SK-N-MC (cell line): ENCODE results near the gene TSHZ3.

ENCODE experiments used
- DNase-seq: peaks from one replicate; pipeline ENCODE4 v3.0.0-alpha.2; 2011; ENCODE audit warnings: low read depth, low spot score
- H3K27ac ChIP-seq: fragments of 200-600 bp; sonication (generic); 2 replicates; pipeline ENCODE4 v1.5.1; 2016; ENCODE audit warnings: mixed run types
- H3K36me3 ChIP-seq: fragments of 200-600 bp; sonication (generic); 2 replicates; pipeline ENCODE4 v1.6.1; 2017; ENCODE audit warnings: antibody characterized with exemption, low read length, mixed read lengths; ENCODE audit not compliant: insufficient read depth
- H3K4me3 ChIP-seq: fragments of 200-600 bp; sonication (generic); 2 replicates; pipeline ENCODE4 v1.5.1; 2016
- H3K9ac ChIP-seq: fragments of 200-600 bp; sonication (generic); 2 replicates; pipeline ENCODE4 v1.8.0; 2017; ENCODE audit warnings: mixed run types, mixed read lengths; ENCODE audit not compliant: insufficient read length
- H3K9me3 ChIP-seq: fragments of 200-600 bp; sonication (generic); 2 replicates; pipeline ENCODE4 v1.6.1; 2017; ENCODE audit warnings: low read depth, mild to moderate bottlenecking, antibody characterized with exemption, low read length, moderate library complexity, mixed read lengths
- EZH2 ChIP-seq: fragments of 200-600 bp; sonication (generic); IDR thresholded peaks from one replicate; pipeline ENCODE4 v1.6.1; 2017; ENCODE audit warnings: antibody characterized with exemption
- FOXP2 ChIP-seq: optimal IDR thresholded peaks from 2 replicates; pipeline ENCODE3; 2011; ENCODE audit warnings: mild to moderate bottlenecking, moderate library complexity; ENCODE audit not compliant: insufficient read depth; ENCODE audit errors: extremely low read length, control extremely low read depth
- POLR2AphosphoS5 ChIP-seq: IDR thresholded peaks from 2 replicates; pipeline ENCODE4 v1.6.1; 2012; ENCODE audit warnings: mild to moderate bottlenecking, low read depth, low read length, borderline replicate concordance

TSHZ3 gene

DNA sequence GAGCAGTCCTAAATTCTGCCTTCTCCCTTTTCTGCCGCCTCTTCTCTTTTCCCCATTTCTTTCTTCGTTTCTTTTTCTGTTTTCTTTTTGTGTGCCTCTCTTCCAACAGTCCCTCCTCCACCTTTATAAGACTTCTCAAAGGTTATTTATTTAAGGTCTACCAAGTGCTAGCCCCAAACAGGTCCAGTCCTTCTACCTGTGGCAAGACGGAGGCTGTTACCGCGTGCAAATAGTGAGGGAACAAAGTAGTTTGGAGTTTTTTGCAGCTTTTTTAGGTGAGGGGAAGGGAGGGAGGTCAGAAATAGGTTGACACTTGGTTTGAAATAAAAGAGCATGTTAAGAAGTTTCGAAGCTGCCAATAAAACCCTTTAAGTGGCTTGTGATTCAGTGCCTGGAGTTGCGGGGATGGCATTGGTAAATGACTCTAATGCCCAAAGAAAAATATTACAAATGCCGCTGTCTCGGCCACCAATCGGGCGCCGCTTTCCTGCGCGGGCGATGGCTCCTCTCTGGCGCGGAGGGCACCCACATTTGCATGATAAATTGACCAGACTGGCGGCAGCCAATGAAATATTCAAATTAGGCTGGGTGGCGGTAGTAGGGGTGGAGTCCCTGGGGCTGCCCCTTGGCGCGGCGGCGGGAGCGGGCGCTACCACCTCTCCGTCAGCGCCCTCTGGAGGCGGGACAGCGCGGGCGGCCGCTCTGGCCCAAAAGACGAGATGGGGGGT, 7.5 kb upstream of the TSHZ3 start:
- DNase-seq, result no peak

DNA sequence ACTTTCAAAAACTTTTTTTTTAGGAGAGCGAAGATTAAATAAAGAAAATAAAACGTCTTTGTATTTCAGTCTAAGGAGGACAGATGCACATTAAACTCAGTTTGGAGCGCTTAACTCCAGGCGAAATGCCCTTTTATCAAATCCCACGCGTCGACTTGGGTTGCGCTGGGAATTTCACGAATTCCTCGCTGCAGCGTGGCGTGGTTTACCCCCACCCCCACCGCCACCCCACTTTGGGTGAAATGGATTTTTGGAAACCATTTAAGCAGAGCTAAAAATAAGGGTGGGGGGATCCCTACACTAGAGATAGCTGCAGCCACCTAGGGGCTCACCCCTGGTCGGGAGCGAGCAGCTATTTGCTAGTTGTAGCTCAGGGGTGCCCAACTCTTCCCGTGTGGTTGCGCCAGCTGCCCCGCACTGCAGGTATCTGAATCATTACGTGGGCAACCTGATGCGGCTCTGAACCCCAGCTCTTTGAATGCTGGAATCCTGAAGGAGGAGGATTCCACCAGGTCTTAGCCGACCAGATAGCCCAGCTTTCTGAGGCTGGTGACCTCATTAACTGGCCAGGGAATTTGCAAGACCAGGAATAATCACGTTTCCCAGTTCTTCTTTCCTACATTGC, 6.5 kb upstream of the TSHZ3 start:
- no peak overlapping the region for H3K27ac ChIP-seq
- H3K9me3 ChIP-seq, result no peaks in the 10 kb centered on the region
- TF ChIP-seq EZH2 (no peak), POLR2AphosphoS5 (no peak; the same call in 1 of the 2 replicates), FOXP2 (no peak)
- H3K9ac ChIP-seq, result no peak overlapping the region
- peaks cover 6% of the 10 kb centered on the region; the same call in 1 of the 2 replicates for H3K36me3 ChIP-seq
- DNase-seq, result no peak
- no peak overlapping the region for H3K4me3 ChIP-seq

More for the DNA sequence above, 7.5 kb upstream of the TSHZ3 start:
- TF ChIP-seq EZH2 (no peak), POLR2AphosphoS5 (no peak), FOXP2 (no peak)
- Histone ChIP-seq H3K9me3 (no peaks in the 10 kb centered on the region), H3K36me3 (peaks cover 3% of the 10 kb centered on the region; the same call in 1 of the 2 replicates), H3K4me3 (no peak overlapping the region), H3K9ac (no peak overlapping the region), H3K27ac (no peak overlapping the region; the same call in 1 of the 2 replicates)

DNA sequence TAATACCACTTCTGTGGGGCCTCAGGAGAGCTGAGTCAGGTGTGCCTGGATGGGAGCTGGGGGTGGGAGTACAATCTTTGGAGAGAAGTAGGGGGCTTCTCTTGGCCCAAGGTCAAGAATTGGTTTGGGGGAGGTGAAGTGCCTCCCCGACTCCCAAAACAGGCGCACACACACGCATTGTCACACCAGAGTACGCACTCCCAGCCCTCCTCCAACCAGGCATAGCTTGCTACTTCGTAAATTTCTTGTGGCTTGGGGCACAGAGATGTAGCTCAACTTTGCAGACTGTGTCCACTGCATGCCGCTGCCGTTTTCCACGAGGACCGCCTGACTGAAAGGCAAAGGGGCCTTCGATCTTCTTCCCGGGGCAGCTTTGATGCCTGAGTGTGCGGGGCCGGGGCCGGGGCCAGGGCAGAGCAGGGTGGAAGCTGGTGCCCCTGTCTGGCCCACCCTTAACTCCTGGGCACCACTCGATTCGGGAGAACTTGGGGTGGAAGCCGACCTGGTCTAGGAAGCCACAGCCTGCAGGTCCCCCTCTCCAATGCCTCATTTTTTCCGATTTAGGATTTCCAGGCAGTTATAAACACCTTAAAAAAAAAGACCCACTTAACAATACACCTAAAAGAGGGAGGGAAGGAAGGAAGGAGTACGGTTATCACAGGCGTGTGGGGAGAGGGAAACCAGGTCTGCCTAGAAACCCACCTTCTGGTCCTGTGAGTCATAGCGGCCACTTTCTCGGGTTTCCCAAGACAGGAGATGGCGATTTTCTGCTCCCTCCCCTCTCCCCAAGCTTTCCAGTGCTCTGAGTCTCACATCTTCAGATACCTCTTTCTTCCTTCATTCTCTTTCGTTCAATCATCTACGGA, 5.8 kb upstream of the TSHZ3 start:
- H3K36me3 ChIP-seq, result peaks cover 6% of the 10 kb centered on the region; the same call in 1 of the 2 replicates
- TF ChIP-seq POLR2AphosphoS5, result no peak
- TF ChIP-seq FOXP2, result no peak
- no peak for TF ChIP-seq EZH2
- no peaks in the 10 kb centered on the region for H3K9me3 ChIP-seq
- no peak overlapping the region for H3K9ac ChIP-seq
- no peak for DNase-seq
- H3K27ac ChIP-seq, result no peak overlapping the region
- H3K4me3 ChIP-seq, result no peak overlapping the region

DNA sequence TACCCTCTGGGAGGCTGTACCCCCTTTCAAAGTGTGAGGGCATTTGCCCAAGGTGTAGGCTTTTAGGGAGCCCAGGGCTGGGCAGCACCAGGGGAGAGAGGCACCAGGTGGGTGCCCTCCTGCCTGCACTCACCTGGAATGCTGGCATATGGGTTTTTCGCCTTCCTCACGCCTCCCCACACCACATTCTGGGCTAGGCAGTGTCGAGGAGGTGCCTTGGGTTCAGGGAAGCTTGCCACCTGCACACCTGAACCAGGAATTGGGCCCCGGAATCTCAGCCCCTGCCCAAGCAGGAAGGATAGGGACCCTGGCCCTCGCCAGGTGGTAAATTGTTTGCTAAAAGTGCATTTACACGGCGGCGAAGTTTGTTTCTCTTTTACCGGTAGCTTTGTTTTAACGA, 5.1 kb upstream of the TSHZ3 start:
- no peak for TF ChIP-seq EZH2
- TF ChIP-seq FOXP2, result no peak
- TF ChIP-seq POLR2AphosphoS5, result no peak
- Histone ChIP-seq H3K36me3 (peaks cover 6% of the 10 kb centered on the region; the same call in 1 of the 2 replicates), H3K27ac (no peak overlapping the region), H3K9me3 (no peaks in the 10 kb centered on the region), H3K4me3 (no peak overlapping the region), H3K9ac (no peak overlapping the region)
- DNase-seq, result no peak

GRCh38 chr19:31353833-31354232, 4.6 kb upstream of the TSHZ3 start:
- no peak overlapping the region for H3K9ac ChIP-seq
- H3K9me3 ChIP-seq, result no peaks in the 10 kb centered on the region
- DNase-seq, result no peak
- peaks cover 6% of the 10 kb centered on the region; the same call in 1 of the 2 replicates for H3K36me3 ChIP-seq
- H3K27ac ChIP-seq, result no peak overlapping the region
- TF ChIP-seq POLR2AphosphoS5 (peak; percentile 51; the same call in 1 of the 2 replicates), FOXP2 (no peak), EZH2 (no peak)
- no peak overlapping the region for H3K4me3 ChIP-seq

DNA sequence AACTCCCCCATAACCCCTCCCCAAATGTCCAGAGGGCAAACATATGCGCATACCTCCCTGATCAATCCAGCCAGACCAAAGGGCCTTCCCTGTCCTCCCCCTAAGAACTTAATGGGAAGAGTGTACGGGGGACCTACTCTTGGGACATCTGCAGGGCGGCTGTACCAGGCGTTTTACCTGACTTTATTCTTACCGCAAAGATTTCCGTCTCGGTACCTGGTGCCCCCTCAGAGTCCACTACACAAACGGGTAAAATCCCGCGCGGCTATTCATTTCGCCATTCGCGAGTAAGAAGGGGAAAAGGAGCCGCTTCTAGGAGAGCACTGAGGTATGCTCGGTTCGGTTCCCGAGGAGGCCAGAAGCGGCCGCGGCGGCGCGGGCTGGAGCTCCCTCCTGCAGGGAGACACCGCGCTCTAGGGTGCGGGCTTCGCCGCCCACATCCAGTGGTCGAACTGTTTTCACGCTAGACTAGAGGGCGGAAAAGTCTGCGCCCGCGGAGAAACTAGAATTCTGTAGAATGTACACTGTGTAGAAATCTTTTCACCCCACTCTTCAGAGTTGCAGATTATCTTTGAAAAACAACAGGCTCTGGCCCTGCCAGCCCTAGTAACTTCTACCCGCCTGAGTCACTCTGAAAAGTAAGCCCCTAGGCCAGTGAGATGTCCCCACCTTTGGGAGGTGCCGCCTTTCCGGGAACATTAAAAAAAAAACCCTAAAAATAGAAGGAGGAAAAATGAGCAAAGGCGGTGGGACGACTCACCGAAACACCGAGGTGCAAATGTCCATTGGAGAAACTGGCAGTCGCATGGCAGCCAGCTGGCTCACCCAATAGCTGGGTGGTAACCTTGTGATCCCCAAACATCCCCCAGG, 3.8 kb upstream of the TSHZ3 start:
- peak overlapping the region; percentile 94 for H3K9ac ChIP-seq
- peak overlapping the region; percentile 26 for H3K27ac ChIP-seq
- TF ChIP-seq FOXP2 (no peak), EZH2 (no peak), POLR2AphosphoS5 (no peak; the same call in 1 of the 2 replicates)
- peaks cover 9% of the 10 kb centered on the region for H3K36me3 ChIP-seq
- no peaks in the 10 kb centered on the region for H3K9me3 ChIP-seq
- DNase-seq, result no peak
- peak overlapping the region; percentile 90 for H3K4me3 ChIP-seq

GRCh38 chr19:31352296-31352781, 3.1 kb upstream of the TSHZ3 start:
- peak overlapping the region; percentile 26 for H3K27ac ChIP-seq
- DNase-seq, result no peak
- TF ChIP-seq FOXP2 (no peak), POLR2AphosphoS5 (peak; percentile 16; the same call in 1 of the 2 replicates)

More at GRCh38 chr19:31352296-31352781, 3.1 kb upstream of the TSHZ3 start:
- H3K9ac ChIP-seq, result peak overlapping the region; percentile 94
- no peaks in the 10 kb centered on the region for H3K9me3 ChIP-seq
- peaks cover 16% of the 10 kb centered on the region for H3K36me3 ChIP-seq
- peak overlapping the region; percentile 90 for H3K4me3 ChIP-seq
